ENCODE data around the gene MAX.
"Not testable (repeated sequence)": the region's sequence is repeated elsewhere in the genome, so short reads cannot be mapped to it uniquely, and the experiment has no call there.

The MAX gene

DNA sequence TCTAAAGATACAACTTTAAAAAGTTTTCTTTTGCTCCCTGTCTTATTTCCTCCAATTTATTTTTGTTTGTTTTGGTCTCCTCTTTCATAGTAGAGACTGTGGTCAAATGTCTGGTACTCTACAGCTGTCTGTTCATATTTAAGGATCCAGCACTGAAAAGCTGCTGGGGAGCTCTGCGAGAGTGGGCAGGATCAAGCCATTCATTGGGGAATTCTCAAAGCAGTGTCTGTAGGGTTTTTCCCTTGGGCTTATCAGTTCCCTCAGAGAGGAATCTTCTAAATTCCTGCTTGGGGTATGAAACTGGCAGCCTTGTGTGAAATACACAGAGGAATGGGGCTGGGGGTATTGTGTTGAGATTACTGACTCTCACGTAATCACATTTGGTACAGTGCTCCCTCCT, 63.4 kb downstream of the MAX start:
- DNase-seq (ENCODE audit: low read depth in 2 of 2), result no peak

DNA sequence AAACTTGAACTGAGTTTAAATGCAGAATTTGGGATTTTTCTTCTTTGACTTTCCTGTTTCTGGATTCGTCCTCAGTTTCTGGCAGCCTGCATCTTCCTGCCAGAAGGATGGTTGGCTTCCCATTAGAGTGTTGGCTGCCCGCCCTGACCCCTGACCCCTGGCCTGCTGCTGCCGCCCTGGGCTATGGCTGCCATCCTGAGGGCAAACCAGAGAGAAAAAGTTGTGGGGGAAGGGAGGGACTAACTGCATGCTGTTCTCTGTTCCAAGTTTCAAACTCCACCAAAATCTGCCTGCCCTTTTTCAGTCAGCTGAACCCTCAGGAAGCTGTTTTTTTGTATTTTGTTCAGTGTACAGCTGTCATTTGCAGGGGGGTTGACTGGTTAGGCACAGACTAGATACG, 67.3 kb downstream of the MAX start:
- no peak for DNase-seq (ENCODE audit: low read depth in 2 of 2)

DNA sequence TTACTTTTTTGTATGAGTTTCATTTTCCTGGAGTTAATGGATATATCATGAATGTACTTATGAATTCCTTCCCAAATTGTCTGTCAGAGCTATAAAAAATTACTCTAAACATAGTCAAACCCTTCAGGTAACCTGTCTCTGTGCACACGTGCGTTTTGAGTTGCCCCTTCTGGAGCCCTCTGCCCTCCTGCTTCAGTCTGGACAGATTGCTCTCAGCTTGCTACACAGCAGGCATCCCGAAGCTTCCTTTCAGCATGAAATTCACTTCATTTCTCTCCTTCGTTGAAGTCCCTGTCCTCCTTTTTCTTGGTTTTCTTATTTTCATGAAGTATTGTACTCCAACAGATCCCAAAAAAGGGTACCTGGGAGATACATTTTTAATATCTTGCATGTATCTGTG, 68.3 kb downstream of the MAX start:
- DNase-seq (ENCODE audit: low read depth in 2 of 2), result no peak

DNA sequence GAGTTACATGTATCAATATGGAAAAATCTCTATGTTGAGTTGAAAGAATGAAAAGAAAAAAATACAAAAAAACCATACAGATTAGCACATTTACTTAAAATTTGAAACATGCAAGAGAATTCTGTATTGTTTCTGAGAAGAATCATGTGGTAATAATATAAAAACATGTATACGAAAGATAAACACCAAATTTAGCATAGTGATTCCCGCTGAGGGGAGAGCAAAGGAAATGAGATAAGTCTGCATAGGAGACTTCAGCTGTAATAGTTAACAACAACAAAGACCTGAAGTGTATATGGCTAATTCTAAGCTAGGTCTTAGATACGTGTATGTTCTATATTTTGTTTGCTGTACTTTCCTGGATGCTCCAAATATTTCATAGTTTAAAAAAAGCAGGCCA, 69.1 kb downstream of the MAX start:
- no peak for DNase-seq (ENCODE audit: low read depth in 2 of 2)

DNA sequence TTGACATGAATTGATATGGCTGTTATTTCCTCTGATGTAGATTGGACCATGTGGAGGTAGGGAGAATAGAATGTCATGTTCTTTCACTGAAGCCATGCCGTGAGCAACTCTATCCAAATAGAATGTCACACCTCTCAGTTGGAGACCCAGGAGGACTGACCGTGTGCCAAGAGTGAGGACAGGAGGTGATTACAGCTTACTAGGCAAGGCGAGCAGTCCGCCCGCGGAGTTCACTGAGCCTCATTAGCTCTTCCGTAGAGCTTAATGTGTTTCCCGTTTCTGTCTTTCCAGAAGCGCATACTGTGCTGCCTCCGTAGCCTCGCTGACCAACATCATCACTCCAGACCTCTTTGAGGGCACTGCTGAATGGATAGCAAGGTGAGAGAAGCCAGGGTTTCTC, 70.0 kb downstream of the MAX start:
- DNase-seq (ENCODE audit: low read depth in 2 of 2), result no peak

DNA sequence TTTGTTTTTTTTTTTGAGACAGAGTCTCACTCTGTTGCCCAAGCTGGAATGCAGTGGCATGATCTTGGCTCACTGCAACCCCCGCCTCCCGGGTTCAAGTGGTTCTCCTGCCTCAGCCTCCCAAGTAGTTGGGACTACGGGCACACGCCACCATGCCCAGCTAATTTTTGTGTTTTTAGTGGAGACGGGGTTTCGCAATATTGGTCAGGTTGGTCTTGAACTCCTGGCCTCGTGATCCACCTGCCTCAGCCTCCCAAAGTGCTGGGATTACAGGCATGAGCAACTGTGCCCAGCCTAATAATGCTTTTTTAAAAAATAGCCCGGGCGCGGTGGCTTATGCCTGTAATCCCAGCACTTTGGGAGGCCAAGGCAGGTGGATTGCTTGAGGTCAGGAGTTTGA, 71.0 kb downstream of the MAX start:
- not testable (repeated sequence) for DNase-seq (ENCODE audit: low read depth in 2 of 2)

DNA sequence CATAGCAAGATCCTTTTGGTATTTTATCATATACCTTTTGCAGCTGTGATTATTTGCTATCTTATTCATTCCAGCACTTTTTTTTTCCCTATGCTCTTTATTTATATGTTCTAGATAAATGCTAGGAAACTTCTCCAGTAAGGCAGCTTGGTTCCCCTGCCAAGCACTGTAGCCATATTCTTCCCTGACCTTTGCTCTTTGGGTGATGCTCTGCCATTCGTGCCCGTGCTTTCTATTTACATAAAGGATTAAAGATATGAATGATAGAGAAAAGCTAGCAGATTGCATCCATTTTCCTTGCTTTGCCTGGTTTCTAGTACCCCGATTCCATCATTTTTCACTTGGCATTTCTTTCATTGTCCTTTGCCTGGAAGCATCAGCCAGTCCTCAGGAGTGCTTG, 73.4 kb downstream of the MAX start:
- no peak for DNase-seq (ENCODE audit: low read depth in 2 of 2)

DNA sequence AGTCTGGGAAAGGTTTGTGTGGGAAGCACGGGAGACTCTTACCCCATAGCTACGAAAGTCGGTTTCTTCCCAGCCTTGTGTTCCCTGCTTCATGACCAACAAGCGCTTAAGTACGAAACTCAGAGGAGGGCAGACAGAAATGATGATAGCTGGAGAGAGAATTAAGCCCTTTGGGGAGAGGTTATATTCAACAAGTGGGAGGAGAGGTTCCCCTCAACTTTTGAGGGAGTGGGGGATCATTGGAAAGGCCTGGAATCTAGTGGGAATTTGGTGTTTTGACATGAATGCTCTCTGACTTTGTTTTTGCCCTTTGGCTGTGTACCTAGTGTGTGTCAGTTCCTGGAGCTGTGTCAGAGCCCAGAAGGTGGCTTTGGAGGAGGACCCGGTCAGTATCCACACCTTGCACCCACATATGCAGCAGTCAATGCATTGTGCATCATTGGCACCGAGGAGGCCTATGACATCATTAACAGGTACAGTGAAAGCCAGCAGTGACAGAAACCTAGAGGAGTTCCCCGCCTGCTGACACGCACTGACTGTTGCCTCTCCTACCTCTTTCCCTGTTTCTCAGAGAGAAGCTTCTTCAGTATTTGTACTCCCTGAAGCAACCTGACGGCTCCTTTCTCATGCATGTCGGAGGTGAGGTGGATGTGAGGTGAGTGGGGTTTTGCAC, 75.1 kb downstream of the MAX start:
- no peak for DNase-seq (ENCODE audit: low read depth in 2 of 2)

DNA sequence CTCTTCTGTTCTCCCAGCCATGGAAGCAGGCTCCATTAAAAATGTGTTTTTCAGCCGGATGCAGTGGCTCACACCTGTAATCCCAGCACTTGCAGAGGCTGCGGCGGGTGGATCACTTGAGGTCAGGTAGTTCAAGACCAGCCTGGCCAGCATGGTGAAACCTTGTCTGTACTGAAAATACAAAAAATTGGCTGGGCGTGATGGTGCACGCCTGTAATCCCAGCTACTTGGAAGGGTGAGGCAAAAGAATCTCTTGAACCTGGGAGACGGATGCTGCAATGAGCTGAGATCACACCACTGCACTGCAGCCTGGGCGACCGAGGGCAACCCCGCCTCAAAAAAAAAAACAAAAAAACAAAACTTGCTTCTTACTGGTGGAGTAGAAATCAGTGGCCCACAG, 75.8 kb downstream of the MAX start:
- DNase-seq (ENCODE audit: low read depth in 2 of 2), result no peak

DNA sequence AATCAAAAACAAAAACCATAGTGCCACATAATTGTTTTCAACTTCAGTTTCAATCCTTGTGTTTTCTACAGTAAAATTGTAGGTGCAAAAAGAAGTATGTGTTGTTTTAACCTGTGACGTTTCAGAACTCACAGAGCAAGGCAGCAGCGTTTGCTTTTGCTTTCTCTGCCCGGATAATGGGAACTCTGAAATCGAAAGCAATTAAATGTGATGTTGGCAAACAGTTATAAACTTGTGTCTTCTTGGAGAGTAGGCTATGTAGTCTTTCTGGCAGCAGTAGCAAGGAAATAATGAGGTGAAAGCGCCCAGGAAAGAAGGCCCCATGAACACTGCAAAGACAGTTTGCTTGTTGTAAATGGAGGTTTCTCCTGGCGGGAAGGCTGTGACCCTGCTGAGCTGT, 76.5 kb downstream of the MAX start:
- no peak for DNase-seq (ENCODE audit: low read depth in 2 of 2)
